Inflammatory macrophage treated with lipopolysaccharide for 1 hour (primary cell): ENCODE results near the gene ENTHD1.
"Not testable (repeated sequence)": the region's sequence is repeated elsewhere in the genome, so short reads cannot be mapped to it uniquely, and the experiment has no call there.

Experiments
- DNase-seq, 2 donors: peaks; one replicate each; pipeline ENCODE4 v3.0.0-alpha.2; 2020 to 2022

ENTHD1 gene

GRCh38 chr22:39896313-39896996, 2.9 kb upstream of the ENTHD1 start:
- no peak for DNase-seq

- no peak for DNase-seq
These were observed 2.1 kb upstream of the ENTHD1 start for GRCh38 chr22:39895682-39896081.

- no peak for DNase-seq
These were observed 1.1 kb upstream of the ENTHD1 start for GRCh38 chr22:39894554-39895092.

- DNase-seq = not testable (repeated sequence)
These were observed 3.6 kb downstream of the ENTHD1 start for GRCh38 chr22:39889924-39890323.

- DNase-seq = no peak
These were observed 10.5 kb downstream of the ENTHD1 start for GRCh38 chr22:39883057-39883456.

- no peak for DNase-seq
These were observed 12.8 kb downstream of the ENTHD1 start for GRCh38 chr22:39880722-39881121.

- DNase-seq = peak; percentile 36 to 59
These were observed 16.3 kb downstream of the ENTHD1 start for GRCh38 chr22:39877079-39877845.

- DNase-seq = not testable (repeated sequence)
These were observed 18.2 kb downstream of the ENTHD1 start for GRCh38 chr22:39875176-39875885.

- peak; percentile 70 to 84 for DNase-seq
These were observed 19.6 kb downstream of the ENTHD1 start for GRCh38 chr22:39873965-39874364.

- DNase-seq = no peak
These were observed 21.0 kb downstream of the ENTHD1 start for GRCh38 chr22:39872548-39872947.

- no peak for DNase-seq
These were observed 22.4 kb downstream of the ENTHD1 start for GRCh38 chr22:39871008-39871798.

GRCh38 chr22:39869797-39870196, 23.8 kb downstream of the ENTHD1 start:
- DNase-seq = not testable (repeated sequence)

GRCh38 chr22:39868741-39869140, 24.8 kb downstream of the ENTHD1 start:
- DNase-seq = no peak

GRCh38 chr22:39859903-39860588, 33.5 kb downstream of the ENTHD1 start:
- no peak for DNase-seq

- no peak for DNase-seq
These were observed 37.0 kb downstream of the ENTHD1 start for GRCh38 chr22:39856588-39856987.

GRCh38 chr22:39852799-39853198, 40.8 kb downstream of the ENTHD1 start:
- no peak for DNase-seq

GRCh38 chr22:39851606-39852315, 41.8 kb downstream of the ENTHD1 start:
- DNase-seq = peak; percentile 30 to 52

GRCh38 chr22:39847477-39847876, 46.1 kb downstream of the ENTHD1 start:
- DNase-seq = no peak

- DNase-seq = not testable (repeated sequence)
These were observed 47.0 kb downstream of the ENTHD1 start for GRCh38 chr22:39846539-39846938.

GRCh38 chr22:39845529-39845928, 48.0 kb downstream of the ENTHD1 start:
- DNase-seq = peak in 1 of 2 donors; percentile 37

- no peak for DNase-seq
These were observed 53.5 kb downstream of the ENTHD1 start for GRCh38 chr22:39839917-39840510.
